HEK293 (cell line): ENCODE results near the gene NBPF20.

Experiments used
- GLIS1 ChIP-seq: fragments of 450-650 bp; formaldehyde crosslinking; IDR thresholded peaks from 2 replicates; pipeline ENCODE4 v1.5.1; 2016; ENCODE audit warnings: missing biosample characterization, missing genetic modification characterization
- INSM2 ChIP-seq: fragments of 450-650 bp; formaldehyde crosslinking; IDR thresholded peaks from 2 replicates; pipeline ENCODE4 v1.5.1; 2016; ENCODE audit warnings: missing biosample characterization, missing genetic modification characterization
- KLF10 ChIP-seq: fragments of 450-650 bp; IDR thresholded peaks from 2 replicates; pipeline ENCODE4 v1.5.1; 2018; ENCODE audit warnings: missing biosample characterization, mild to moderate bottlenecking, missing genetic modification characterization
- PATZ1 ChIP-seq: fragments of 450-650 bp; formaldehyde crosslinking; IDR thresholded peaks from 2 replicates; pipeline ENCODE4 v1.5.1; 2016; ENCODE audit warnings: missing biosample characterization, missing genetic modification characterization
- PRDM1 ChIP-seq: fragments of 450-650 bp; formaldehyde crosslinking; IDR thresholded peaks from 2 replicates; pipeline ENCODE4; 2016; ENCODE audit warnings: missing biosample characterization, missing genetic modification characterization
- ZBTB21 ChIP-seq: fragments of 450-650 bp; formaldehyde crosslinking; IDR thresholded peaks from 2 replicates; pipeline ENCODE4 v1.5.1; 2017; ENCODE audit warnings: missing biosample characterization, missing genetic modification characterization
- ZNF146 ChIP-seq: fragments of 450-650 bp; formaldehyde crosslinking; IDR thresholded peaks from 2 replicates; pipeline ENCODE4 v1.5.1; 2016; ENCODE audit warnings: missing biosample characterization, missing genetic modification characterization
- ZNF2 ChIP-seq: fragments of 450-650 bp; formaldehyde crosslinking; IDR thresholded peaks from 2 replicates; pipeline ENCODE4 v1.5.1; 2016; ENCODE audit warnings: missing biosample characterization, missing genetic modification characterization
- ZNF335 ChIP-seq: fragments of 450-650 bp; formaldehyde crosslinking; conservative IDR thresholded peaks from 2 replicates; pipeline ENCODE4 v1.5.1; 2016; ENCODE audit warnings: missing biosample characterization, missing genetic modification characterization
- ZNF341 ChIP-seq: fragments of 450-650 bp; formaldehyde crosslinking; IDR thresholded peaks from 2 replicates; pipeline ENCODE4; 2016; ENCODE audit warnings: low read depth, missing biosample characterization, missing genetic modification characterization
- ZNF501 ChIP-seq: fragments of 450-650 bp; formaldehyde crosslinking; IDR thresholded peaks from 2 replicates; pipeline ENCODE4 v1.5.1; 2016; ENCODE audit warnings: missing biosample characterization, missing genetic modification characterization
- ZNF561 ChIP-seq: fragments of 450-650 bp; IDR thresholded peaks from 2 replicates; pipeline ENCODE4 v1.5.1; 2018; ENCODE audit warnings: missing biosample characterization, missing genetic modification characterization, borderline replicate concordance
- ZNF596 ChIP-seq: fragments of 450-650 bp; IDR thresholded peaks from 2 replicates; pipeline ENCODE4 v1.5.0; 2018; ENCODE audit warnings: missing biosample characterization, mild to moderate bottlenecking, missing genetic modification characterization, moderate library complexity
- ZNF629 ChIP-seq: fragments of 450-650 bp; formaldehyde crosslinking; IDR thresholded peaks from 2 replicates; pipeline ENCODE4 v1.5.1; 2017; ENCODE audit warnings: missing biosample characterization, missing genetic modification characterization
- ZSCAN5A ChIP-seq: fragments of 450-650 bp; formaldehyde crosslinking; IDR thresholded peaks from 2 replicates; pipeline ENCODE4 v1.5.1; 2016; ENCODE audit warnings: missing biosample characterization, missing genetic modification characterization
- TF ChIP-seq, protein P1 (sequence below): fragments of 450-650 bp; formaldehyde crosslinking; IDR thresholded peaks from 2 replicates; pipeline ENCODE4 v1.5.1; 2016; ENCODE audit warnings: missing biosample characterization, missing genetic modification characterization
- TF ChIP-seq, protein P2 (sequence below): fragments of 450-650 bp; formaldehyde crosslinking; IDR thresholded peaks from 2 replicates; pipeline ENCODE4 v1.5.1; 2016; ENCODE audit warnings: missing biosample characterization, missing genetic modification characterization, low read depth
- TF ChIP-seq, protein P3 (sequence below): fragments of 450-650 bp; formaldehyde crosslinking; IDR thresholded peaks from 2 replicates; pipeline ENCODE4 v1.5.1; 2016; ENCODE audit warnings: missing biosample characterization, missing genetic modification characterization
- TF ChIP-seq, protein P4 (sequence below): fragments of 450-650 bp; formaldehyde crosslinking; IDR thresholded peaks from 2 replicates; pipeline ENCODE4 v1.5.1; 2016; ENCODE audit warnings: missing biosample characterization, missing genetic modification characterization
- TF ChIP-seq, protein P5 (sequence below): fragments of 450-650 bp; formaldehyde crosslinking; IDR thresholded peaks from 2 replicates; pipeline ENCODE4 v1.5.1; 2017; ENCODE audit warnings: missing biosample characterization, missing genetic modification characterization

NBPF20 gene

DNA sequence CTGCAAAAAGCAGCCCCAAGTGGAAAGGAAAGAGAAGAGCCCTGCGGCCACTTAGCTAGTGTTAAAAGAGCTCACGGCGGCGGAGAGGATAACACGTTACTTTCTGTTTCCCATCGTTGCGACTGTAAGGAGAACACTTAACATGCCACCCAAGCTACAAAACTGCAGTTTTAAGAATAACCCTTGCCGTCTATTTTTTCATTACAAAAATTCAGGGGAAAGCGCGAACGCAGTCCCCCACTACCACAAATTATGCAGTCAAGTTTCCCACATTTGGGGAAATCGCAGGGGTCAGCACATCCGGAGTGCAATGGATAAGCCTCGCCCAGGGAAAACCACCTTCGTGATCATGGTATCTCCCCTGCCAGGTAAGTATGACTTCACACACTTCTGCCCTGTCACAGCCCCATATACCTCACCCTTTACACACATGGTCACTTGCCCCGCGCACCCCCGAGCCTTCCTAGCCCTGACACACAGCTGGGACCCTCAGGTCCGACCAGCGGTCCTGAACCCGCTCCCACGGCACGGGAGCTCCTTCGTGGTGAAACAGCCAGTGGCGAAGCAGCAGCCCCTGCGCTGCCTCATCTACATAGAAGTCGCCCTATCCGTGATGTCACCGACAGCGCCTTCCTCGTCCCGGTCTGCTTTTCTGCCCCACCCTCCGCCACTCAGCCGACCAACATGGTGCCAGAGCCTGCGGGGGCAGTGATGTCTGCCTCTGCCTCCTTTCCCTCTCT is 40.2 kb upstream of the NBPF20 start (continued):
- TF ChIP-seq ZNF335 (peak; percentile 38; the same call in 1 of the 2 replicates), ZSCAN5A (tag by site-specific recombination) (0 out of 2 replicates have a peak, but pooled peaks have one; percentile 58), ZNF561 (tag by site-specific recombination) (peak; percentile 61; the same call in 1 of the 2 replicates), KLF10 (peak; percentile 79), ZNF596 (tag by site-specific recombination) (peak; percentile 56; the same call in 1 of the 2 replicates), ZNF341 (tag by site-specific recombination) (peak; percentile 71; the same call in 1 of the 2 replicates), INSM2 (0 out of 2 replicates have a peak, but pooled peaks have one; percentile 30), ZNF2 (tag by site-specific recombination) (peak; percentile 93), ZNF501 (peak; percentile 73), PRDM1 (tag by site-specific recombination) (peak; percentile 85), ZNF146 (tag by site-specific recombination) (0 out of 2 replicates have a peak, but pooled peaks have one; percentile 17), GLIS1 (tag by site-specific recombination) (0 out of 2 replicates have a peak, but pooled peaks have one; percentile 27), ZNF629 (tag by site-specific recombination) (peak; percentile 88), ZBTB21 (tag by site-specific recombination) (peak; percentile 76), PATZ1 (tag by site-specific recombination) (peak; percentile 67)
- TF ChIP-seq, protein P1, sequence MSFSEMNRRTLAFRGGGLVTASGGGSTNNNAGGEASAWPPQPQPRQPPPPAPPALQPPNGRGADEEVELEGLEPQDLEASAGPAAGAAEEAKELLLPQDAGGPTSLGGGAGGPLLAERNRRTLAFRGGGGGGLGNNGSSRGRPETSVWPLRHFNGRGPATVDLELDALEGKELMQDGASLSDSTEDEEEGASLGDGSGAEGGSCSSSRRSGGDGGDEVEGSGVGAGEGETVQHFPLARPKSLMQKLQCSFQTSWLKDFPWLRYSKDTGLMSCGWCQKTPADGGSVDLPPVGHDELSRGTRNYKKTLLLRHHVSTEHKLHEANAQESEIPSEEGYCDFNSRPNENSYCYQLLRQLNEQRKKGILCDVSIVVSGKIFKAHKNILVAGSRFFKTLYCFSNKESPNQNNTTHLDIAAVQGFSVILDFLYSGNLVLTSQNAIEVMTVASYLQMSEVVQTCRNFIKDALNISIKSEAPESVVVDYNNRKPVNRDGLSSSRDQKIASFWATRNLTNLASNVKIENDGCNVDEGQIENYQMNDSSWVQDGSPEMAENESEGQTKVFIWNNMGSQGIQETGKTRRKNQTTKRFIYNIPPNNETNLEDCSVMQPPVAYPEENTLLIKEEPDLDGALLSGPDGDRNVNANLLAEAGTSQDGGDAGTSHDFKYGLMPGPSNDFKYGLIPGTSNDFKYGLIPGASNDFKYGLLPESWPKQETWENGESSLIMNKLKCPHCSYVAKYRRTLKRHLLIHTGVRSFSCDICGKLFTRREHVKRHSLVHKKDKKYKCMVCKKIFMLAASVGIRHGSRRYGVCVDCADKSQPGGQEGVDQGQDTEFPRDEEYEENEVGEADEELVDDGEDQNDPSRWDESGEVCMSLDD, result 0 out of 2 replicates have a peak, but pooled peaks have one; percentile 47
- TF ChIP-seq, protein P2, sequence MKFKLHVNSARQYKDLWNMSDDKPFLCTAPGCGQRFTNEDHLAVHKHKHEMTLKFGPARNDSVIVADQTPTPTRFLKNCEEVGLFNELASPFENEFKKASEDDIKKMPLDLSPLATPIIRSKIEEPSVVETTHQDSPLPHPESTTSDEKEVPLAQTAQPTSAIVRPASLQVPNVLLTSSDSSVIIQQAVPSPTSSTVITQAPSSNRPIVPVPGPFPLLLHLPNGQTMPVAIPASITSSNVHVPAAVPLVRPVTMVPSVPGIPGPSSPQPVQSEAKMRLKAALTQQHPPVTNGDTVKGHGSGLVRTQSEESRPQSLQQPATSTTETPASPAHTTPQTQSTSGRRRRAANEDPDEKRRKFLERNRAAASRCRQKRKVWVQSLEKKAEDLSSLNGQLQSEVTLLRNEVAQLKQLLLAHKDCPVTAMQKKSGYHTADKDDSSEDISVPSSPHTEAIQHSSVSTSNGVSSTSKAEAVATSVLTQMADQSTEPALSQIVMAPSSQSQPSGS (tag by site-specific recombination), result 0 out of 2 replicates have a peak, but pooled peaks have one; percentile 54
- TF ChIP-seq, protein P3, sequence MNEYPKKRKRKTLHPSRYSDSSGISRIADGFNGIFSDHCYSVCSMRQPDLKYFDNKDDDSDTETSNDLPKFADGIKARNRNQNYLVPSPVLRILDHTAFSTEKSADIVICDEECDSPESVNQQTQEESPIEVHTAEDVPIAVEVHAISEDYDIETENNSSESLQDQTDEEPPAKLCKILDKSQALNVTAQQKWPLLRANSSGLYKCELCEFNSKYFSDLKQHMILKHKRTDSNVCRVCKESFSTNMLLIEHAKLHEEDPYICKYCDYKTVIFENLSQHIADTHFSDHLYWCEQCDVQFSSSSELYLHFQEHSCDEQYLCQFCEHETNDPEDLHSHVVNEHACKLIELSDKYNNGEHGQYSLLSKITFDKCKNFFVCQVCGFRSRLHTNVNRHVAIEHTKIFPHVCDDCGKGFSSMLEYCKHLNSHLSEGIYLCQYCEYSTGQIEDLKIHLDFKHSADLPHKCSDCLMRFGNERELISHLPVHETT (tag by site-specific recombination), result peak; percentile 50; the same call in 1 of the 2 replicates
- TF ChIP-seq, protein P4, sequence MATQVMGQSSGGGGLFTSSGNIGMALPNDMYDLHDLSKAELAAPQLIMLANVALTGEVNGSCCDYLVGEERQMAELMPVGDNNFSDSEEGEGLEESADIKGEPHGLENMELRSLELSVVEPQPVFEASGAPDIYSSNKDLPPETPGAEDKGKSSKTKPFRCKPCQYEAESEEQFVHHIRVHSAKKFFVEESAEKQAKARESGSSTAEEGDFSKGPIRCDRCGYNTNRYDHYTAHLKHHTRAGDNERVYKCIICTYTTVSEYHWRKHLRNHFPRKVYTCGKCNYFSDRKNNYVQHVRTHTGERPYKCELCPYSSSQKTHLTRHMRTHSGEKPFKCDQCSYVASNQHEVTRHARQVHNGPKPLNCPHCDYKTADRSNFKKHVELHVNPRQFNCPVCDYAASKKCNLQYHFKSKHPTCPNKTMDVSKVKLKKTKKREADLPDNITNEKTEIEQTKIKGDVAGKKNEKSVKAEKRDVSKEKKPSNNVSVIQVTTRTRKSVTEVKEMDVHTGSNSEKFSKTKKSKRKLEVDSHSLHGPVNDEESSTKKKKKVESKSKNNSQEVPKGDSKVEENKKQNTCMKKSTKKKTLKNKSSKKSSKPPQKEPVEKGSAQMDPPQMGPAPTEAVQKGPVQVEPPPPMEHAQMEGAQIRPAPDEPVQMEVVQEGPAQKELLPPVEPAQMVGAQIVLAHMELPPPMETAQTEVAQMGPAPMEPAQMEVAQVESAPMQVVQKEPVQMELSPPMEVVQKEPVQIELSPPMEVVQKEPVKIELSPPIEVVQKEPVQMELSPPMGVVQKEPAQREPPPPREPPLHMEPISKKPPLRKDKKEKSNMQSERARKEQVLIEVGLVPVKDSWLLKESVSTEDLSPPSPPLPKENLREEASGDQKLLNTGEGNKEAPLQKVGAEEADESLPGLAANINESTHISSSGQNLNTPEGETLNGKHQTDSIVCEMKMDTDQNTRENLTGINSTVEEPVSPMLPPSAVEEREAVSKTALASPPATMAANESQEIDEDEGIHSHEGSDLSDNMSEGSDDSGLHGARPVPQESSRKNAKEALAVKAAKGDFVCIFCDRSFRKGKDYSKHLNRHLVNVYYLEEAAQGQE, result 0 out of 2 replicates have a peak, but pooled peaks have one; percentile 17
- TF ChIP-seq, protein P5, sequence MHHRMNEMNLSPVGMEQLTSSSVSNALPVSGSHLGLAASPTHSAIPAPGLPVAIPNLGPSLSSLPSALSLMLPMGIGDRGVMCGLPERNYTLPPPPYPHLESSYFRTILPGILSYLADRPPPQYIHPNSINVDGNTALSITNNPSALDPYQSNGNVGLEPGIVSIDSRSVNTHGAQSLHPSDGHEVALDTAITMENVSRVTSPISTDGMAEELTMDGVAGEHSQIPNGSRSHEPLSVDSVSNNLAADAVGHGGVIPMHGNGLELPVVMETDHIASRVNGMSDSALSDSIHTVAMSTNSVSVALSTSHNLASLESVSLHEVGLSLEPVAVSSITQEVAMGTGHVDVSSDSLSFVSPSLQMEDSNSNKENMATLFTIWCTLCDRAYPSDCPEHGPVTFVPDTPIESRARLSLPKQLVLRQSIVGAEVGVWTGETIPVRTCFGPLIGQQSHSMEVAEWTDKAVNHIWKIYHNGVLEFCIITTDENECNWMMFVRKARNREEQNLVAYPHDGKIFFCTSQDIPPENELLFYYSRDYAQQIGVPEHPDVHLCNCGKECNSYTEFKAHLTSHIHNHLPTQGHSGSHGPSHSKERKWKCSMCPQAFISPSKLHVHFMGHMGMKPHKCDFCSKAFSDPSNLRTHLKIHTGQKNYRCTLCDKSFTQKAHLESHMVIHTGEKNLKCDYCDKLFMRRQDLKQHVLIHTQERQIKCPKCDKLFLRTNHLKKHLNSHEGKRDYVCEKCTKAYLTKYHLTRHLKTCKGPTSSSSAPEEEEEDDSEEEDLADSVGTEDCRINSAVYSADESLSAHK (tag by site-specific recombination), result peak; percentile 79; the same call in 1 of the 2 replicates
